Astrocyte (in vitro differentiated cells and primary cell): ENCODE results near the gene SPOCK1. TPM values are rescaled to one million over a fixed set of nuclear protein-coding genes. Genes with fewer than 3 reads are reported as not detected.

Experiments
- DNase-seq: peaks from one replicate; pipeline ENCODE4 v3.0.0-alpha.2; 2010; ENCODE audit warnings: low read depth
- FAIRE-seq: peaks from 2 replicates; lab custom pipeline; 2011; peaks lifted over from hg19 to GRCh38; lab: Jason Lieb, UNC
- H2AFZ ChIP-seq: 2 replicates; pipeline ENCODE4 v1.6.0; 2012; ENCODE audit warnings: low read depth, low read length, inconsistent platforms
- H3K27ac ChIP-seq: 2 replicates; pipeline ENCODE4 v1.5.1; 2011; ENCODE audit warnings: low read depth, low read length, inconsistent platforms
- H3K27me3 ChIP-seq: 2 replicates; pipeline ENCODE4 v1.6.0; 2011; ENCODE audit warnings: low read length, inconsistent platforms; ENCODE audit not compliant: insufficient read depth
- H3K36me3 ChIP-seq: 2 replicates; pipeline ENCODE4 v1.5.1; 2011; ENCODE audit warnings: low read length, inconsistent platforms; ENCODE audit not compliant: insufficient read depth
- H3K4me1 ChIP-seq: 2 replicates; pipeline ENCODE4 v1.5.1; 2011; ENCODE audit warnings: low read length, inconsistent platforms; ENCODE audit not compliant: insufficient read depth
- H3K4me2 ChIP-seq: 2 replicates; pipeline ENCODE4 v1.6.0; 2012; ENCODE audit warnings: low read length, inconsistent platforms
- H3K4me3 ChIP-seq: 2 replicates; pipeline ENCODE4 v1.5.1; 2011; ENCODE audit warnings: low read depth, mild to moderate bottlenecking, low read length, inconsistent platforms; ENCODE audit not compliant: insufficient read depth
- H3K79me2 ChIP-seq: 2 replicates; pipeline ENCODE4 v1.6.0; 2012; ENCODE audit warnings: mild to moderate bottlenecking, low read length, inconsistent platforms; ENCODE audit not compliant: insufficient read depth
- H3K9ac ChIP-seq: 2 replicates; pipeline ENCODE4 v1.6.0; 2012; ENCODE audit warnings: mild to moderate bottlenecking, low read length, inconsistent platforms
- H3K9me3 ChIP-seq: 2 replicates; pipeline ENCODE4 v1.5.1; 2012; ENCODE audit warnings: low read depth, mild to moderate bottlenecking, low read length, inconsistent platforms; ENCODE audit not compliant: insufficient read depth
- H4K20me1 ChIP-seq: 2 replicates; pipeline ENCODE4 v1.6.0; 2012; ENCODE audit warnings: low read length, inconsistent platforms; ENCODE audit not compliant: insufficient read depth
- H3K27ac Mint-ChIP-seq: one replicate; pipeline ENCODE4 v1.8.0; 2021; ENCODE audit warnings: mild to moderate bottlenecking, mixed read lengths; ENCODE audit not compliant: unreplicated experiment
- H3K27me3 Mint-ChIP-seq: one replicate; pipeline ENCODE4 v1.8.0; 2021; ENCODE audit warnings: low read depth, mixed read lengths; ENCODE audit not compliant: unreplicated experiment
- H3K36me3 Mint-ChIP-seq: one replicate; pipeline ENCODE4 v1.8.0; 2021; ENCODE audit warnings: low read depth, mixed read lengths; ENCODE audit not compliant: unreplicated experiment
- H3K4me1 Mint-ChIP-seq: one replicate; pipeline ENCODE4 v1.8.0; 2021; ENCODE audit warnings: low read depth, mixed read lengths; ENCODE audit not compliant: unreplicated experiment
- H3K4me3 Mint-ChIP-seq: one replicate; pipeline ENCODE4 v1.8.0; 2021; ENCODE audit warnings: mild to moderate bottlenecking, moderate library complexity, mixed read lengths; ENCODE audit not compliant: unreplicated experiment
- H3K9me3 Mint-ChIP-seq: one replicate; pipeline ENCODE4 v1.8.0; 2021; ENCODE audit warnings: mild to moderate bottlenecking, mixed read lengths; ENCODE audit not compliant: unreplicated experiment
- CTCF ChIP-seq: IDR thresholded peaks from 2 replicates; pipeline ENCODE4 v1.5.1; 2011; ENCODE audit warnings: low read depth, mild to moderate bottlenecking, inconsistent platforms, low read length, moderate library complexity; ENCODE audit not compliant: insufficient read depth
- EZH2 ChIP-seq: IDR thresholded peaks from 2 replicates; pipeline ENCODE4 v1.6.1; 2012; ENCODE audit warnings: mild to moderate bottlenecking, low read length, inconsistent platforms; ENCODE audit not compliant: insufficient read depth
- total RNA-seq: library from RNA; stranded (reverse); gene quantifications from 2 replicates; pipeline ENCODE4 v1.2.1, GENCODE V29; 2021

Gene SPOCK1
- total RNA-seq, 1 donor from 2014 or later: 53.5 TPM

DNA sequence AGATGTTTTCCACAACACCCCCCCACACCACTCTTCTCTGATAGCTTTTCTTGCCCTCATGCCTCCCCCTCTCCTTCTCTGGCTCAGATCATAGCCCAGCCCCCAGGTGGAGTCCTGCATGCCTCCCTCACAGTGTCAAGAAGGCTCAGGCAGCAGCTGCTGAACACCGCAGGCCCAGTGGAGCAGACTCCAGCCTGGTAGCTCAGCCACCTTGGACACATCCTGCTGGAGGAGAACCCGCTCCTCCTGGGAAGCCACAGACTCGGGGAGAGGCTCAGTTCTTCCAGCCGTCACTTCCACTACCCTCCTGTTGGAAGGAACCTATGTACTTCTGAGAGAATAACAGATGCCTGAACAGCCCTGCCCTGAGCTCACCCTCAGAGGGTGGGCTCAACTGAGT lies 143.4 kb downstream of the SPOCK1 start:
- H3K79me2 ChIP-seq: peaks cover 49% of the 10 kb centered on the region

GRCh38 chr5:137352095-137352494 lies 147.0 kb downstream of the SPOCK1 start:
- TF ChIP-seq CTCF (no peak), EZH2 (no peak)
- H3K27me3 Mint-ChIP-seq: peaks cover 23% of the 10 kb centered on the region

More for the DNA sequence above, 143.4 kb downstream of the SPOCK1 start:
- no peaks in the 10 kb centered on the region for H3K9me3 ChIP-seq
- no peaks in the 10 kb centered on the region for H3K4me1 Mint-ChIP-seq
- H2AFZ ChIP-seq: no peak overlapping the region
- no peaks in the 10 kb centered on the region for H3K36me3 ChIP-seq
- peaks cover 58% of the 10 kb centered on the region for H4K20me1 ChIP-seq
- H3K27me3 Mint-ChIP-seq: peaks cover 26% of the 10 kb centered on the region
- peaks cover under 1% of the 10 kb centered on the region for H3K4me1 ChIP-seq
- H3K27ac Mint-ChIP-seq: no peak overlapping the region
- no peak overlapping the region for H3K4me3 ChIP-seq
- no peaks in the 10 kb centered on the region for H3K27me3 ChIP-seq
- H3K36me3 Mint-ChIP-seq: peaks cover 2% of the 10 kb centered on the region
- DNase-seq: no peak
- no peak overlapping the region for H3K9ac ChIP-seq
- no peak for FAIRE-seq
- no peak overlapping the region for H3K4me2 ChIP-seq
- TF ChIP-seq EZH2: no peak
- TF ChIP-seq CTCF: no peak
- H3K4me3 Mint-ChIP-seq: no peak overlapping the region
- no peak overlapping the region for H3K27ac ChIP-seq
- H3K9me3 Mint-ChIP-seq: peaks cover 3% of the 10 kb centered on the region

GRCh38 chr5:137350791-137351190 lies 148.3 kb downstream of the SPOCK1 start:
- Mint-ChIP-seq H3K4me3 (no peak overlapping the region), H3K36me3 (no peaks in the 10 kb centered on the region), H3K9me3 (peaks cover 6% of the 10 kb centered on the region), H3K4me1 (no peaks in the 10 kb centered on the region), H3K27ac (no peak overlapping the region), H3K27me3 (peaks cover 21% of the 10 kb centered on the region)
- no peak overlapping the region for H3K27ac ChIP-seq
- no peaks in the 10 kb centered on the region for H3K4me1 ChIP-seq
- no peak for TF ChIP-seq EZH2
- TF ChIP-seq CTCF: no peak
- peaks cover 43% of the 10 kb centered on the region for H4K20me1 ChIP-seq
- no peak for FAIRE-seq
- no peak overlapping the region for H3K4me3 ChIP-seq
- no peak overlapping the region for H3K9ac ChIP-seq
- H3K4me2 ChIP-seq: no peak overlapping the region
- H3K79me2 ChIP-seq: peaks cover 20% of the 10 kb centered on the region
- no peaks in the 10 kb centered on the region for H3K36me3 ChIP-seq
- no peak overlapping the region for H2AFZ ChIP-seq
- no peaks in the 10 kb centered on the region for H3K9me3 ChIP-seq
- H3K27me3 ChIP-seq: no peaks in the 10 kb centered on the region
- DNase-seq: no peak

More at GRCh38 chr5:137352095-137352494, 147.0 kb downstream of the SPOCK1 start:
- no peak for FAIRE-seq
- H3K4me3 ChIP-seq: no peak overlapping the region
- H3K79me2 ChIP-seq: peaks cover 23% of the 10 kb centered on the region
- H4K20me1 ChIP-seq: peaks cover 45% of the 10 kb centered on the region
- no peaks in the 10 kb centered on the region for H3K4me1 Mint-ChIP-seq
- H2AFZ ChIP-seq: no peak overlapping the region
- no peaks in the 10 kb centered on the region for H3K4me1 ChIP-seq
- H3K9me3 ChIP-seq: no peaks in the 10 kb centered on the region
- peak overlapping the region; percentile 22 for H3K4me2 ChIP-seq
- no peak overlapping the region for H3K27ac ChIP-seq
- no peaks in the 10 kb centered on the region for H3K27me3 ChIP-seq
- no peak overlapping the region for H3K4me3 Mint-ChIP-seq
- H3K9ac ChIP-seq: no peak overlapping the region
- H3K36me3 Mint-ChIP-seq: no peaks in the 10 kb centered on the region
- no peaks in the 10 kb centered on the region for H3K36me3 ChIP-seq
- DNase-seq: no peak
- H3K9me3 Mint-ChIP-seq: peaks cover 8% of the 10 kb centered on the region
- H3K27ac Mint-ChIP-seq: no peak overlapping the region
